Measurements from ENCODE around the gene MAN2A2.

Gene MAN2A2

GRCh38 chr15:90966262-90966661, 63.2 kb downstream of the MAN2A2 start:
- DNase-seq (ENCODE audit: low spot score): no peak

GRCh38 chr15:90967206-90967605, 64.1 kb downstream of the MAN2A2 start:
- no peak for DNase-seq (ENCODE audit: low spot score)

- DNase-seq (ENCODE audit: low spot score): no peak
These were observed 65.3 kb downstream of the MAN2A2 start for GRCh38 chr15:90968434-90968833.

- no peak for DNase-seq (ENCODE audit: low spot score)
These were observed 67.2 kb downstream of the MAN2A2 start for GRCh38 chr15:90970274-90970673.

- DNase-seq (ENCODE audit: low spot score): no peak
These were observed 69.0 kb downstream of the MAN2A2 start for GRCh38 chr15:90972133-90972532.

All from D341Med (cell line).